Activated T-cell treated with anti-CD3 and anti-CD28 coated beads, Interleukin-2, amount 50 U/mL, for 48 hours (primary cell): ENCODE data around the gene CCDC92.

Source experiments
- DNase-seq, 2 experiments: peaks; one replicate each; pipeline ENCODE4 v3.0.0-alpha.2; 2020

The CCDC92 gene

DNA sequence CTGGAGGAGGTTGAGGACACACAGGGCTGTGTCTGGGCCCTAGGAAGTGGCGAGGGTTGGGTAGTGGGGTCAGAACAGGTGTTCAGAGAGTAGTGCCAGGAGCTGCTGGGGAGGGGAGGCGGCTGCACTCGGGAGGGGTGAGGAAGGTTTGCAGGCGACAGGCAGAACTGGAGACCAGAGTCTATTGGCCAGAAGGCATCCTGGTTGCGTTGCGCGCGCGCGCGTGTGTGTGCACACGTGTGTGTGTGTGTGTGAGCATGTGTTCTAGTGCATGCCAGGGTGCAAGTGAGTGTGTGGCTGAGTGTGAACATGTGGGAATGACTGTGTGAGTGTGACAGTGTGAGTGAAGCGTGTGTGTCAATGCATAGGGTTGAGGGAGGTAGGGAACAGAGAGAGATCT lies 86.4 kb downstream of the CCDC92 start:
- no peak for DNase-seq
